ENCODE data around the gene PPP2R5D.

DNA sequence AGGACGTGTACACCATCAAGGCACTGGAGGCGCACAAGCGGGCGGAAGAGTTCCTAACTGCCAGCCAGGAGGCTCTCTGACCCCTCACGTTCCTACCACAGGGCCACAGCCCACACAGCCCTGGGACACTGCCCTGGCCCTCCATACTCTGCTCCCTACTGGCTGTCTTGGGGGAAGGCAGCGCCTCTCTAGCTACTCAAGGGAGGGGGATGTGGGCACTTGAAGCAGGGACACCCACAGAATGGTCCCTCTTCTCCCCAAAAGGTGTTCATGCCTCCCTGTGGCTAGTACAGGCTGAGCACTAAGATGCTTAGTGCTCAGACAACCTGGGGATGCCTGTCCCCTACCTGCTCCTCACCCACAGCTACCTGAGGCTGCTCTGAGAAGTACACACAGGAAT lies 26.8 kb downstream of the PPP2R5D start:
- no peak for TF ChIP-seq CTCF (IDR thresholded peaks at IDR 0.05)
- TF ChIP-seq POLR2A (IDR thresholded peaks at IDR 0.05), result no peak
- TF ChIP-seq POLR2AphosphoS5 (IDR thresholded peaks at IDR 0.05), result no peak
